NCI-H460 (cell line): Measurements from ENCODE around the gene NMT1. TPM values are rescaled to one million over a fixed set of nuclear protein-coding genes. Genes with fewer than 3 reads are reported as not detected.
A peak's percentile ranks its signal among the peaks of the same experiment; 100 is the strongest.
"Not testable (repeated sequence)": the region's sequence is repeated elsewhere in the genome, so short reads cannot be mapped to it uniquely, and the experiment has no call there.

Experiments used
- DNase-seq: peaks from one replicate; pipeline ENCODE4 v3.0.0-alpha.2; 2016; ENCODE audit warnings: low read depth; ENCODE audit errors: extremely low read depth
- total RNA-seq: library from RNA; depleted of rRNA; stranded (reverse); fragments of >200 nt; shearing (Covaris generic); gene quantifications from 2 replicates; pipeline ENCODE4 v1.2.3, GENCODE V29; 2014

Gene NMT1
- total RNA-seq, 1 experiment from 2014 or later, result 88.9 TPM

GRCh38 chr17:45116434-45117016 is 55.4 kb downstream of the NMT1 start:
- DNase-seq, result no peak

GRCh38 chr17:45117334-45117733 is 56.2 kb downstream of the NMT1 start:
- peak; percentile 54 for DNase-seq

- no peak for DNase-seq
These were observed 56.9 kb downstream of the NMT1 start for GRCh38 chr17:45117848-45118646.

GRCh38 chr17:45118691-45119090 is 57.6 kb downstream of the NMT1 start:
- DNase-seq, result no peak

GRCh38 chr17:45119964-45120363 is 58.8 kb downstream of the NMT1 start:
- DNase-seq, result no peak

- DNase-seq, result no peak
These were observed 59.4 kb downstream of the NMT1 start for GRCh38 chr17:45120558-45120957.

- no peak for DNase-seq
These were observed 59.9 kb downstream of the NMT1 start for GRCh38 chr17:45121055-45121454.

- DNase-seq, result no peak
These were observed 62.1 kb downstream of the NMT1 start for GRCh38 chr17:45123076-45123770.

GRCh38 chr17:45123930-45124796 is 63.0 kb downstream of the NMT1 start:
- peak; percentile 84 for DNase-seq

- not testable (repeated sequence) for DNase-seq
These were observed 63.6 kb downstream of the NMT1 start for GRCh38 chr17:45124797-45125122.

- no peak for DNase-seq
These were observed 64.4 kb downstream of the NMT1 start for GRCh38 chr17:45125509-45125908.

GRCh38 chr17:45127207-45127547 is 66.1 kb downstream of the NMT1 start:
- no peak for DNase-seq

- peak; percentile 49 for DNase-seq
These were observed 66.6 kb downstream of the NMT1 start for GRCh38 chr17:45127548-45128300.

GRCh38 chr17:45128331-45128730 is 67.2 kb downstream of the NMT1 start:
- no peak for DNase-seq

- no peak for DNase-seq
These were observed 67.9 kb downstream of the NMT1 start for GRCh38 chr17:45128989-45129388.

- peak; percentile 65 for DNase-seq
These were observed 68.4 kb downstream of the NMT1 start for GRCh38 chr17:45129426-45129939.

- DNase-seq, result no peak
These were observed 69.0 kb downstream of the NMT1 start for GRCh38 chr17:45129940-45130680.

- DNase-seq, result no peak
These were observed 69.8 kb downstream of the NMT1 start for GRCh38 chr17:45130681-45131615.
